OCI-LY3 (cell line): ENCODE data around the gene TIPARP.
"Not testable (repeated sequence)": the region's sequence is repeated elsewhere in the genome, so short reads cannot be mapped to it uniquely, and the experiment has no call there.

ENCODE experiments used
- EZH2phosphoT487 ChIP-seq: fragments of 200-600 bp; shearing (Covaris generic); IDR thresholded peaks from 2 replicates; pipeline ENCODE4 v1.6.1; 2018; ENCODE audit warnings: antibody characterized with exemption, mixed run types, low read depth
- TF ChIP-seq, protein P1 (sequence below): fragments of 200-600, 300-600 bp; sonication (generic); IDR thresholded peaks from 2 replicates; pipeline ENCODE4 v1.5.1; 2014; ENCODE audit warnings: antibody characterized with exemption, low read length, low read depth

DNA sequence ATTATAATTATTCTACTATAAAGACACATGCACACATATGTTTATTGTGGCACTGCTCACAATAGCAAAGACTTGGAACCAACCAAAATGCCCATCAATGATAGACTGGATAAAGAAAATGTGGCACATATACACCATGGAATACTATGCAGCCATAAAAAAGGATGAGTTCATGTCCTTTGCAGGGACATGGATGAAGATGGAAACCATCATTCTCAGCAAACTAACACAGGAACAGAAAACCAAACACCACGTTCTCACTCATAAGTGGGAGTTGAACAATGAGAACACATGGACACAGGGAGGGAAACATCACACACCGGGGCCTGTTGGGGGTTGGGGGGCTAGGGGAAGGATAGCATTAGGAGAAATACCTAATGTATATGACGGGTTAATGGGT, 62.7 kb downstream of the TIPARP start:
- TF ChIP-seq, protein P1, sequence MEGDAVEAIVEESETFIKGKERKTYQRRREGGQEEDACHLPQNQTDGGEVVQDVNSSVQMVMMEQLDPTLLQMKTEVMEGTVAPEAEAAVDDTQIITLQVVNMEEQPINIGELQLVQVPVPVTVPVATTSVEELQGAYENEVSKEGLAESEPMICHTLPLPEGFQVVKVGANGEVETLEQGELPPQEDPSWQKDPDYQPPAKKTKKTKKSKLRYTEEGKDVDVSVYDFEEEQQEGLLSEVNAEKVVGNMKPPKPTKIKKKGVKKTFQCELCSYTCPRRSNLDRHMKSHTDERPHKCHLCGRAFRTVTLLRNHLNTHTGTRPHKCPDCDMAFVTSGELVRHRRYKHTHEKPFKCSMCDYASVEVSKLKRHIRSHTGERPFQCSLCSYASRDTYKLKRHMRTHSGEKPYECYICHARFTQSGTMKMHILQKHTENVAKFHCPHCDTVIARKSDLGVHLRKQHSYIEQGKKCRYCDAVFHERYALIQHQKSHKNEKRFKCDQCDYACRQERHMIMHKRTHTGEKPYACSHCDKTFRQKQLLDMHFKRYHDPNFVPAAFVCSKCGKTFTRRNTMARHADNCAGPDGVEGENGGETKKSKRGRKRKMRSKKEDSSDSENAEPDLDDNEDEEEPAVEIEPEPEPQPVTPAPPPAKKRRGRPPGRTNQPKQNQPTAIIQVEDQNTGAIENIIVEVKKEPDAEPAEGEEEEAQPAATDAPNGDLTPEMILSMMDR: not testable (repeated sequence)
- TF ChIP-seq EZH2phosphoT487: not testable (repeated sequence)
